Measurements from ENCODE around the gene RIMBP2. TPM values are rescaled to one million over a fixed set of nuclear protein-coding genes. Genes with fewer than 3 reads are reported as not detected.

Gene RIMBP2
- total RNA-seq, 1 donor from 2014 or later, result 20.5 TPM

DNA sequence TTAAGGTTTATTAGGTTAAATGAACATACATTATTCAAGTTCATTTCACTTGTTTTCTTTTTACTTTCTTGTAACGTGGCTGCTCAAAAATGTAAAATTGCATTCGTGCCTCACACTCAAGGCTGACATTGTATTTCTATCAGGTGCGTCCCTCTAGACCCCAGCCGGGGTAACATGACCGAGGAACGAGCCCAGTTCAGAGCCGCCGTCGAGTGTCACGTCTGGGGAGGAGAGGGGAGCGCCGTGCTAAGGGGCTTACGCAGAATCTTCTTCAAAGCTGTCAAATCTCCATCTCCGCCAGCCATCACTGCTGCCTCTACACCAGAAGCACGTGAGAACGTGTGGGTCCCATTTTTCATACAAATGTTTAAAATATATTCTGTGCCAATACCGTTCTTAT lies 170.6 kb downstream of the RIMBP2 start:
- DNase-seq, result no peak
- H3K9me3 Mint-ChIP-seq (ENCODE audit: unreplicated experiment), result peaks cover 9% of the 10 kb centered on the region
- H3K36me3 Mint-ChIP-seq (ENCODE audit: unreplicated experiment), result peaks cover 14% of the 10 kb centered on the region
- no peak overlapping the region for H3K27ac Mint-ChIP-seq (ENCODE audit: unreplicated experiment)
- TF ChIP-seq, protein P1, sequence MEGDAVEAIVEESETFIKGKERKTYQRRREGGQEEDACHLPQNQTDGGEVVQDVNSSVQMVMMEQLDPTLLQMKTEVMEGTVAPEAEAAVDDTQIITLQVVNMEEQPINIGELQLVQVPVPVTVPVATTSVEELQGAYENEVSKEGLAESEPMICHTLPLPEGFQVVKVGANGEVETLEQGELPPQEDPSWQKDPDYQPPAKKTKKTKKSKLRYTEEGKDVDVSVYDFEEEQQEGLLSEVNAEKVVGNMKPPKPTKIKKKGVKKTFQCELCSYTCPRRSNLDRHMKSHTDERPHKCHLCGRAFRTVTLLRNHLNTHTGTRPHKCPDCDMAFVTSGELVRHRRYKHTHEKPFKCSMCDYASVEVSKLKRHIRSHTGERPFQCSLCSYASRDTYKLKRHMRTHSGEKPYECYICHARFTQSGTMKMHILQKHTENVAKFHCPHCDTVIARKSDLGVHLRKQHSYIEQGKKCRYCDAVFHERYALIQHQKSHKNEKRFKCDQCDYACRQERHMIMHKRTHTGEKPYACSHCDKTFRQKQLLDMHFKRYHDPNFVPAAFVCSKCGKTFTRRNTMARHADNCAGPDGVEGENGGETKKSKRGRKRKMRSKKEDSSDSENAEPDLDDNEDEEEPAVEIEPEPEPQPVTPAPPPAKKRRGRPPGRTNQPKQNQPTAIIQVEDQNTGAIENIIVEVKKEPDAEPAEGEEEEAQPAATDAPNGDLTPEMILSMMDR (IDR thresholded peaks at IDR 0.05; ENCODE audit: partially characterized antibody, unreplicated experiment), result no peak
- H3K4me3 Mint-ChIP-seq (ENCODE audit: unreplicated experiment), result no peak overlapping the region
- no peaks in the 10 kb centered on the region for H3K4me1 Mint-ChIP-seq (ENCODE audit: low read depth, unreplicated experiment)
- no peaks in the 10 kb centered on the region for H3K27me3 Mint-ChIP-seq (ENCODE audit: unreplicated experiment)

DNA sequence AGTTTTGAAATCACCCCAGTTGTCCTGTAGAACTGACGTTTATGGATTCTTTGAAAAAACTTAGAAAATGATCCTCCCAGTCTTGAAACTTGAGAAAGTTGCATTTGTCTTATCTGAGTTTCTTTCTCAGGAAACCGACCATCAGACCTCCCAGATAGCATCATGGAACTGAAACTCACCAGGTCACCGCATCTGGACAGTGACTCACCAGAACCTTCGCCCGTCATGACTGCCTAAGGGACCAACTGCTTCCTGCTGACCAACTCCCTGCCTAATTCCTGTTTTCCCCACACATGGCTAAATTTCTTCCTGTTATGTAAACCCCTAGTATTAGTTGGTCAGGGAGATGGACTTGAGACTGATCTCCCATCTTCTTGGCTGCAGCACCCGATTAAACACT lies 175.7 kb downstream of the RIMBP2 start:
- no peak for DNase-seq
- H3K27me3 Mint-ChIP-seq (ENCODE audit: unreplicated experiment), result peaks cover 4% of the 10 kb centered on the region
- H3K4me1 Mint-ChIP-seq (ENCODE audit: low read depth, unreplicated experiment), result no peaks in the 10 kb centered on the region
- no peak overlapping the region for H3K27ac Mint-ChIP-seq (ENCODE audit: unreplicated experiment)
- H3K36me3 Mint-ChIP-seq (ENCODE audit: unreplicated experiment), result peaks cover 4% of the 10 kb centered on the region
- H3K9me3 Mint-ChIP-seq (ENCODE audit: unreplicated experiment), result peaks cover 10% of the 10 kb centered on the region
- TF ChIP-seq, protein P1 (IDR thresholded peaks at IDR 0.05; ENCODE audit: partially characterized antibody, unreplicated experiment), result no peak
- no peak overlapping the region for H3K4me3 Mint-ChIP-seq (ENCODE audit: unreplicated experiment)

DNA sequence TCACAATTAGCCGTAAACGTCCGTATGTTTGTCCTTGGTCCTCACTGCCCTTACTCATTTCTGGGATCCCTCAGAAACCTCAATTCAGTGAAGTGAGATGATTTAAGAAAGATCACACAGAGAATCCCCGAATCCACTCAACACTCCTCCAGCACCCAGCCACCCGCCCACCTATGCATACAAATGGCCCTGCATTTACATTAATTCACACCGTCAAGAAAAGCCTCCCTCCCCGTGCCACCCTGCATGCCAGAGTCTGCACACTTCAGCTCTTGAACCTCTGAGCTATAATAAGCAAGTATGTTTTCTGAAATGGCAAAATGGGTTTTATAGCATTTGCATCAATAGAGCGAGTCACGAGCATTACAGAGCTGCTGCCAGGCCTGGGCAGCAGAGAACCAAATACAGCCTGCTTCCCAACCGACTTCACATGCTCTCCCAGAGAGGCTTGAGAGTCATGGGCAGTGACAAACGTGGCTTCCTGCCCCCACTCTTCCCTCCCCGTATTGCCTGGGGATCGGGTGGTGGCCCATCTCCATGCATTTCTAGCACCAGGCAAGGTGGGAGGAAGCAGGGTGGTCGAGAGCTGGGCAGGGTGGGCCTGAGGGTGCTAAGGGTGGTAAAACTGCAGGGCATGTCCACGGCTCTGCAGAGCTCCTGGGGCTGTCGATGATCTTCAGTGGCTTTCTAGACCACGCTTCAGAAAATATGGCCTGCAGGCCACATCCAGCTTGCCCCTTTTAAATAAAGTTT lies 177.6 kb downstream of the RIMBP2 start:
- H3K27me3 Mint-ChIP-seq (ENCODE audit: unreplicated experiment), result peaks cover 4% of the 10 kb centered on the region
- H3K27ac Mint-ChIP-seq (ENCODE audit: unreplicated experiment), result no peak overlapping the region
- no peak overlapping the region for H3K4me3 Mint-ChIP-seq (ENCODE audit: unreplicated experiment)
- peaks cover 10% of the 10 kb centered on the region for H3K9me3 Mint-ChIP-seq (ENCODE audit: unreplicated experiment)
- DNase-seq, result no peak
- no peaks in the 10 kb centered on the region for H3K4me1 Mint-ChIP-seq (ENCODE audit: low read depth, unreplicated experiment)
- H3K36me3 Mint-ChIP-seq (ENCODE audit: unreplicated experiment), result peaks cover 4% of the 10 kb centered on the region
- TF ChIP-seq, protein P1 (IDR thresholded peaks at IDR 0.05; ENCODE audit: partially characterized antibody, unreplicated experiment), result no peak

DNA sequence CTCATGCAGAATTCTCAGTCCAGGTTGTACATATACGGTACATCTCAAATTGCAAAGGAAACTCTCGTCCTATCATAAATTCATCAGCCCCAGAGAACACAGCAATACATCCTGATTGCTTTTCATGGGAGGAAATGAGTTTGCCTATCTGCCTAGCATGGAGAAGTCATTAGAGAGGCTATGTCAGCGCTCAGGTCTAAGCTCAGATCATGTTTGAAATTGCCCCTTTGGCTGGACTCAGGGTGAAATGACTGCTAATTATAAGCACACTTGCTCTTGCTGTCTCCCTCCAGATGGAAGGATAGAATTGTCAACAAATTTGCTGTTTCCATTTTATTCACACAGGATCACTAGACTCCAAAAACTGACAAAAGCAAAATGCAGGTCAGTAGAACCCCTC lies 178.4 kb downstream of the RIMBP2 start:
- no peak overlapping the region for H3K4me3 Mint-ChIP-seq (ENCODE audit: unreplicated experiment)
- peaks cover 7% of the 10 kb centered on the region for H3K27me3 Mint-ChIP-seq (ENCODE audit: unreplicated experiment)
- H3K36me3 Mint-ChIP-seq (ENCODE audit: unreplicated experiment), result peaks cover 4% of the 10 kb centered on the region
- peaks cover 15% of the 10 kb centered on the region for H3K9me3 Mint-ChIP-seq (ENCODE audit: unreplicated experiment)
- no peaks in the 10 kb centered on the region for H3K4me1 Mint-ChIP-seq (ENCODE audit: low read depth, unreplicated experiment)
- no peak for DNase-seq
- TF ChIP-seq, protein P1 (IDR thresholded peaks at IDR 0.05; ENCODE audit: partially characterized antibody, unreplicated experiment), result no peak
- H3K27ac Mint-ChIP-seq (ENCODE audit: unreplicated experiment), result no peak overlapping the region

DNA sequence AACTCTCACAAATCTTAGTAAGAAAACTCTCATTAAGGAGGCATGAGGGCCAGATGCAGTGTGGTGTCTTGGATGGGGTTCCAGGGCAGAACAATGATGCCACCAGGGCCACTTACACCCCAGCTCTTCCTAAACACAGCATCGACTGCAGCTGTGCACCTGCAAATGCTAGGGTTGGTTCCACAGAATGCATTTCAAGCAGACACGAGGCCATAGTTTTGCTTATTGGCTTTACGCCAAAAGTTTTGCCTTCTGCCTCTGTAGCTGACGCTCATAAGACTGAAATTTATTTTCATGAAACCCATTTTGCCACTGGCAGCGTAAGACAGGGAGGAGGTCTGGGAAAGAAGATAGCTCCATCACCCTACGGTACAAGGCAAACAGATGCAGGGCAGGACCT lies 179.0 kb downstream of the RIMBP2 start:
- Mint-ChIP-seq H3K9me3 (ENCODE audit: unreplicated experiment) (peaks cover 15% of the 10 kb centered on the region), H3K27ac (ENCODE audit: unreplicated experiment) (no peak overlapping the region), H3K4me3 (ENCODE audit: unreplicated experiment) (no peak overlapping the region), H3K36me3 (ENCODE audit: unreplicated experiment) (peaks cover 3% of the 10 kb centered on the region), H3K4me1 (ENCODE audit: low read depth, unreplicated experiment) (no peaks in the 10 kb centered on the region), H3K27me3 (ENCODE audit: unreplicated experiment) (peaks cover 7% of the 10 kb centered on the region)
- no peak for DNase-seq
- TF ChIP-seq, protein P1 (IDR thresholded peaks at IDR 0.05; ENCODE audit: partially characterized antibody, unreplicated experiment), result no peak

All from glutamatergic neuron (in vitro differentiated cells).